Measurements from ENCODE around the gene GINM1.

The GINM1 gene

DNA sequence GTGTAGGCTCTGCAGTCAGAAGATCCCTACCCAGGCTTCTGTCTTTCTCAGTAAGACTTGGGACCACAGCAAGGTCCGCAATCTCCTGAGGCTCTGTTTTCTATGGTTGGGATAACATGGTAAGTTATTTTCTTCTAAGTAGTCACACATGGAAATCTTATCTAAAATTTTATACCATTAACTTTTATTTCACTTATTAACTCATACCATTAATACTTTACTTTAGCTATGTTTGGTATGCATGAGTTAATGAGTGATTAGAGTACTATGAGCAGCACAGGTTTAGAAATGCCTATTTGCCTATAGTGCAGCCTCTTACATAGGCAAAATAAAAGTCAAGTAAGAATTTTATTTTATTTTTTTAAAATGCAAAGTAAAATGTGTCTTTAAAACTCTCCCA is 27.2 kb downstream of the GINM1 start:
- TF ChIP-seq CTCF (IDR thresholded peaks at IDR 0.05; ENCODE audit: low read depth, low read length): no peak
- H3K4me3 ChIP-seq (ENCODE audit: low read depth, low read length): no peak overlapping the region

DNA sequence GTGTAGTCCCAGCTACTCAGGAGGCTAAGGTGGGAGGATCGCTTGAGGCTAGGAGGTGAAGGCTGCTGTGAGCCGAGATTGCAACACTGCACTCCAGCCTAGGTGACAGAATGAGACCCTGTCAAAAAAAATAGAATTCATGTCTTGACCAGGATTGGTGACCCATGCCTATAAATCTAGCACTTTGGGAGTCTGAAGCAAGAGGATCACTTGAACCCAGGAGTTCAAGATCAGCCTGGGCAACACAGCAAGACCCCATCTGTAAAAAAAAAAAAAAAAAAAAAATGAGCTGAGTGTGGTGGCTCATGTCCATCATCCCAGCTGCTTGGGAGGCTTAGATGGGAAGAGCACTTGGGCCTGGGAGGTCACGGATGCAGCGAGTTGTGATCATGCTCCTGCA is 34.3 kb downstream of the GINM1 start:
- no peak for TF ChIP-seq CTCF (IDR thresholded peaks at IDR 0.05; ENCODE audit: low read depth, low read length)
- no peak overlapping the region for H3K4me3 ChIP-seq (ENCODE audit: low read depth, low read length)

GRCh38 chr6:149608381-149608982 is 42.3 kb downstream of the GINM1 start:
- no peak for TF ChIP-seq CTCF (IDR thresholded peaks at IDR 0.05; ENCODE audit: low read depth, low read length)
- H3K4me3 ChIP-seq (ENCODE audit: low read depth, low read length): no peak overlapping the region

- H3K4me3 ChIP-seq (ENCODE audit: low read depth, low read length): no peak overlapping the region
- TF ChIP-seq CTCF (IDR thresholded peaks at IDR 0.05; ENCODE audit: low read depth, low read length): no peak
Observed at GRCh38 chr6:149614337-149614736, 48.2 kb downstream of the GINM1 start.

GRCh38 chr6:149615805-149616204 is 49.6 kb downstream of the GINM1 start:
- H3K4me3 ChIP-seq (ENCODE audit: low read depth, low read length): no peak overlapping the region
- TF ChIP-seq CTCF (IDR thresholded peaks at IDR 0.05; ENCODE audit: low read depth, low read length): no peak

DNA sequence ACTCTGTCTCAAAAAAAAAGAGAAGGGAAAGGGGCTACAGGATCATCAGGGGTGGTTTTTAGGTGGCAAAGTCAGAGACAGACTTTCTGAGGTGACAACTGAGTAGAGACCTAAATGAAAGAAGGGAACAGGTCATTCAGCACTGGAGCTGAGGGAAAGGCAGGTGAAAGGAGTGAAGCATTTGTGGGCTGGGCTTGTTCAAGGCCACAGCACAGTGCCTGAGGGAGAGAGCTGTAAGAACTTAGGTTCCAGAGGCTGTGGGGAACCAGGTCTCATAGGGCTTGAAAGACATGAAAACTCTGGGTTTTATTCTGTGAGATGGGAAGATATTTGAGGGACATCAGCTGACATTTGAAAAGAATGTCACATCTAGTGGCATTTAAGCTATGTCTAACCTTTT is 61.5 kb downstream of the GINM1 start:
- TF ChIP-seq CTCF (IDR thresholded peaks at IDR 0.05; ENCODE audit: low read depth, low read length): no peak

DNA sequence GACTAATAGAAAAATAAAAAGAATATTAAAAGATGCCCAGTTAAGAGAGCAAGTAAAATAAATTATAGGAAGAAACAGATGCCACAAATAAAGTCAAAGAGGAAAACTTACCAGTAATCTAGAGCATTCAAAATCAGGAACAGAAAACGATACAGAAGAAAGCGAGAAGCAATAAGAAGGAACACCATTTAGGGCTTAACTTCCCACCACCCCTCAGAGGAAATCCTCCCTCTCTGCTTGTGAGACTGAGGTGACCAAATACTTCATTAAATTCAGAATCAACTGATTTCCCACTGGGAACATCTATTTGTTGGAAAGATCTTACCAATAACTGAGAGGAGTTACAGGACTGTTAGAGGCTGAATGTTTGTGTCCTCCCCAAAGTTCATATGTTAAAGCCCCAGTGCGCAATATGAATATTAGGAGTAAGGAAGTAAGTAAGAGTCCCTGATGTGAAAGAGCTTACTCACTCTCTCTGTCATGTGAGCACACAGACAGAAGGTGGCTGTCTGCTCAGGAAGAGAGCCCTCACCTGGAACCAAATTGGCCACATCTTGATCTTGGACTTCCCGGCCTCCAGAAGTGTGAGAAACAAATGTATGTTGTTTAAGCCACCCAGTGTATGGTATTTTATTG is 62.8 kb downstream of the GINM1 start:
- TF ChIP-seq CTCF (IDR thresholded peaks at IDR 0.05; ENCODE audit: low read depth, low read length): no peak
- no peak overlapping the region for H3K4me3 ChIP-seq (ENCODE audit: low read depth, low read length)

More for the DNA sequence above, 61.5 kb downstream of the GINM1 start:
- H3K4me3 ChIP-seq (ENCODE audit: low read depth, low read length): no peak overlapping the region

All from WI38 (cell line).